IPS-NIHi11 (cell line): ENCODE measurements around the gene DNM2.
A peak's percentile ranks its signal among the peaks of the same experiment; 100 is the strongest.
"Not testable (repeated sequence)": the region's sequence is repeated elsewhere in the genome, so short reads cannot be mapped to it uniquely, and the experiment has no call there.

Experiments
- DNase-seq: peaks from one replicate; pipeline ENCODE4 v3.0.0; 2012; ENCODE audit warnings: mixed read lengths, low spot score

Gene DNM2

DNA sequence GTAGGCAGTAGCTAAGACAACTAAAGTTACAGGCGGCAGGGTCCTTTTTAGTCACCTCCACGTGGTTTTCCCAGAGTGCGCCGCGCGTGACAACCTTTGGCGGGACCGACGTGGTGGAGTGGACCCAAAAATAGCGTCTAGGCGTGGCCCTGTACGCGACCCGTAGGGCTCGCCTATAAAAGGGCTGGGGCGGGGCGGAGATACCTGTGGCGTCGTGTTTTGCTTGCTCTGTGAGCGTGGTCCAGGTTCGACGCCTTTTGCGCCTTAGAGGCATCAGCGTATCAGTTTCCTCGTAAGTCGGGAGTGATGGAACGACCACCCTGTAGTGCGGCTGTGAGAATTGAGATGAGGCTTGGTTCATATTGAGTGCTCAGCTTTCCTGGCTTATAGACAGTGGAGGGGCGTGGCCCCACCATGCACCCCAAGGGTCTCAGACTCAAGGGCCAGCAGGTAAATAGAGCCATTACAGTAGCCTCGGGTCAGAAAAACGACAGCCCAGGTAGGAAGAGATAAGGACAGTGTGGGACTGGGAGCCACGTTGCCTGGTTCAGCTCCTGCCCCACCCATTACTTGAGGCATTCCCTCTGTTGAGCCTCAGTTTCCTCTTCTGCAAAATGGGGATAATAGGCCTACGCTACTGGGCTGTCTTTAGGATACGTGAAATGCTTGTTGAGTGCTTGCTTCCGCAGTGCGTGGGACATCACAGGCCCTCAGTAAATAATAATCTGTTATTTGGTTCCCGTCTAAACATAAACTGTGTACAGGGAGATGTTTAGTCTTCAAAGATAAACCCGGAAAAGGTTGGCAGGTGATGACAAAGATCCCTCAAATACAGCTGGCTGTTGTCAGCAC, 118.8 kb downstream of the DNM2 start:
- DNase-seq = peak; percentile 81

GRCh38 chr19:10837649-10838048, 119.8 kb downstream of the DNM2 start:
- DNase-seq = not testable (repeated sequence)

- DNase-seq = no peak
Observed at GRCh38 chr19:10838377-10838776, 120.5 kb downstream of the DNM2 start.

DNA sequence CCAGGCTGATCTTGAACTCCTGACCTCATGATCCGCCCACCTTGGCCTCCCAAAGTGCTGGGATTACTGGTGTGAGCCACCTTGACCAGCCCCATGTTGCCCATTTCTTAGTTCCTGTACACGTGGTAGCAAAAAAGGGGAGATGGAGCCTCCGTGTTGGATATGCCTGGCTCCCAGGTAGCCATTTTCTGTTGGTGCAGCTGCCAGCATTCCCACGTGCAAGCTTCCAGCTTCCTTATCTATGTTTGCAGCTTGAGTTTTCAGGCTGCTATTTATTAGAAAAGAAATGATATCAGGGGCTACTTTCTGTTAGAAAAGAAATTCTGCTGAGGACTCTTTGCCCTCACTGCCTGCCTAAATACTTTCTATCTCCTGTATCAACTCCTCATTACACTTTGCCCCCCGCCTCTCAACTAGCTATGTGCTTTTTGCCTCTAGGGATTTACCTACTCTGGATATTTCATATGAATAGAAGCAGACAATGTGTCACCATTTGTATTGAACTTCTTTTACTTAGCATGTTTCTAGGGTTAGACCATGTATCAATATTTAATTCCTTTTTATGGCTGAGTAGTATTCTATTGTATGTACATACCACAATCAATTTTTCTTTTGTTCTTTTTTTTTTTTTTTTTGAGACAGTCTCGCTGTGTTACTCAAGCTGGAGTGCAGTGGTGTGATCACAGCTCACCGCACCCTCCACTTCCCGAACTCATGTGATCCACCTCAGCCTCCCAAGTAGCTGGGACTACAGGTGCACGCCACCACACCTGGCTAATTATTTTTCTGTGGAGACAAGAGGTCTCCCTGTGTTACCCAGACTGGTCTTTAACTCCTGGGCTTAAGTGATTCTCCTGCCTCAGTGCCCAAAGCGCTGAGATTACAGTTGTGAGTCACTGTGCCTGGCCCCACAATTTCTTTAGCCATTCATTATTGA, 121.5 kb downstream of the DNM2 start:
- DNase-seq = no peak

GRCh38 chr19:10842788-10843187, 124.9 kb downstream of the DNM2 start:
- DNase-seq = no peak

- no peak for DNase-seq
Observed at GRCh38 chr19:10846500-10847202, 128.8 kb downstream of the DNM2 start.

GRCh38 chr19:10848230-10848856, 130.5 kb downstream of the DNM2 start, which contains the start of gene C19orf38:
Gene C19orf38 (plus strand): TSS chr19:10848415. CDS start chr19:10848509, 94 bp downstream.
- DNase-seq = no peak

- no peak for DNase-seq
Observed at GRCh38 chr19:10850631-10851030, 132.8 kb downstream of the DNM2 start.

GRCh38 chr19:10852098-10852800, 134.4 kb downstream of the DNM2 start:
- DNase-seq = no peak

- DNase-seq = no peak
Observed at GRCh38 chr19:10852941-10853340, 135.1 kb downstream of the DNM2 start.

GRCh38 chr19:10854350-10855089, 136.6 kb downstream of the DNM2 start:
- no peak for DNase-seq

DNA sequence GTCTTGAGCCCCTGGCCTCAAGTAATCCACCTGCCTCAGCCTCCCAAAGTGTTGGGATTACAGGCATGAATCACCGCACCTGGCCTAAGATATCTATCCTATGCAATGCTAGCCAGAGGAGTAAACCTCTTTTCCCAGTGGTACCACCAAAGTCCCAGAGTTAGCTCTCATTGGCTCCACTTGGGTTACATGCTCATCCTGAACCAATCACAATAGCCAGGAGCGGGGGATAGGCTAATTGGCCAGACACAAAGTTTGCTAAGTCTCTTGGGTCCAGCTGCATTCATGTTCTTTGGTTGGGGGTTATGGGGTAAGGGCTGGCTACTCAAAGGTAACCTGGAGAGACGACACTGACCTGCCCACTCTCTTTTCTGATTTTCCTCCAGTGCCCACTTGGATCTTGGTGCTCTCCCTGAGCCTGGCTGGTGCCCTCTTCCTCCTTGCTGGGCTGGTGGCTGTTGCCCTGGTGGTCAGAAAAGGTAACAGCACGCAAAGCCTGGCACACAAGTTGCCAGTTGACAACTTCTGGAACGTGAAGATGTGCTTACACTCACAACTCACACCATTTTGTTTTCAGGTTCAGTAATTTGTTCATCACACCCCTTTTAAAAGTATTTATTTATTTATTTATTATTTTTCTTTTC, 138.1 kb downstream of the DNM2 start:
- DNase-seq = peak; percentile 44

- DNase-seq = not testable (repeated sequence)
Observed at GRCh38 chr19:10856899-10857298, 139.0 kb downstream of the DNM2 start.

DNA sequence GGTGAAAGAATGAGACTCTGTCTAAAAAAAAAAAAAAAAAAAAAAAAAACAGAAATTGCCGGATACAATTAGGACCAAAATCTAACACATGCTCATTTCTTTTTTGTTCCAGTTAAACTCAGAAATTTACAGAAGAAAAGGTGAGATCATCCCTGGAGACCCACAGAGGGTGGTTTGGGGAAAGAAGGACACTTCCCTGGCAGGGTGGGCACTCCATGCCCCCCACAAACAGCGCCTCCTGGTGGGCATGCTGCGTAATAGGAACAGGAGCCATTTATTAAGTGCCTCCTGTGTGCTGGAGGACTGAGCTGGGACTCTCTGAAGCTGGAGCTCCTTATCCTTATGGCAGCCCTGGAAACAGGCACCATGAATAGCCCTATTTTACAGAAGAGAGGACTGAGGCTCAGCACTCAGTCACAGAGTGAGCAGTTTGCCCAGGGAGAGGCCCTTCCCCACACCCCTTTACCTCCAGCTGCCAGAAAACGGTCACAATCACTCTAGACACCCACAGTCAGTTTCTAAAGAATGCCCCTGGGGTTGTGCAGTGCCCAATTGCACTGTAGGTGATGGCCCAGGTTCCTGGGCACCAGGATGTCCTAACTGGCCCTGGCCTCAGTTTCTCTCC, 140.4 kb downstream of the DNM2 start:
- peak; percentile 74 for DNase-seq

DNA sequence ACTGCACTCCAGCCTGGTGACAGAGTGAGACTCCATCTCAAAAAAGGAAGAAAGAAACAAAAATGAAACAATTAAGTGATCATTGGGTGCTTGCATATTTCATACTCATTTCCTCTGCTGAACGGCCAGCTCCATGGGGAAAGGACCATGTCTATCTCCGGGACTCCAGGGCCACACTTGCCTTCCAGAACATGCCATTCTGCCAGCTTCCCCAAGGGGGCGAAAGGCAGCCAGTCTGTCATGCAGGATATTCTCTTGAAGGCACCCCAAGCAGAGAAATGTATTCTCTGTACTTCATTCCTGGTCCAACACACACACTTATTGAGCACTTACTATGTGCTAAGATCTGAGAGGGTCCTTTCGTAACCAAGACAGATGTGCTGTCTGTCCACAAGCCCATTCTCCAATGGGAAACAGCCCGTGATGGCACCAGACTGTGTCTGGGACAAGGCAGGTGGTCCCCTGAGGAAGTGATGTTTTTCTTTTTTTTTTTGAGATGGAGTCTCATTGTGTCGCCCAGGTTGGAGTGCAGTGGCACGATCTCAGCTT, 143.3 kb downstream of the DNM2 start:
- DNase-seq = peak; percentile 47

DNA sequence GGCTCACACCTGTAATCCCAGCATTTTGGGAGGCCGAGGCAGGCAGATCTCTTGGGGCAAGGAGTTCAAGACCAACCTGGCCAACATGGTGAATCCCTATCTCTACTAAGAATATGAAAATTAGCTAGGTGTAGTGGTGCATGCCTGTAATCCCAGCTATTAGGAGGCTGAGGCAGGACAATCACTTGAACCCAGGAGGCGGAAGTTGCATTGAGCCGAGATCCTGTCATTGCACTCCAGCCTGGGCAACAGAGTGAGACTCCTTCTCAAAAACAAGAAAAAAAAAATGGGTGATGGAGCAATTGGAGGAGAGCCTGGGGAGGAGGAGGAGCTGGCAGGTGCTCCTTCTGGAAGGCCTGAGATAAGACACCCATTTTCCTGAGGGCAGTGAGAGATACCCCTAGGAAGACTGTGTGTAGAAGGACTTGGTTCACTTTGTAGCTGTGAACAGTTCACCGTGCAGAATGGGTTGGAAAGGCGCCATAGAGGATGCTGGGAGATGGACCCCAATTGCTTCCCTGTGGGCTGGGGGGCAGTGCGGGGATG, 144.8 kb downstream of the DNM2 start:
- DNase-seq = no peak

- no peak for DNase-seq
Observed at GRCh38 chr19:10863107-10863717, 145.3 kb downstream of the DNM2 start.

DNA sequence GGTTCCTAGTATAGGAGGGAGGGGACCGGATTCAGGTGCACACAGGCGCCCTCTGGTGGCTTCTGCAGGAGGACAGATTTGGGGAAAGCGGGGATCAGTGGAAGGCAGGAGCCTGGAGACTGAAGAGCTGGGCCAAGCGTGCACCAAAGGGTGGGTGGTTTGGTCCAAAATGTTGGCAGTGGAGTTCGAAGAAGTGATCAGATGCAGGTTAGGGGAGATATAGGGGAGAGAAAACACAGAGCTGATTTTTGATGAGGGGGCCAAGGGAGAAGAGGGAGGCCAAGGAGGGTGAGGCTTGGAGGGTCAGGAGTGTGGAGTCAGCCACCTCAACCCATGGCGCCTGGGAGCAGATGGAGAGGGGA, 146.6 kb downstream of the DNM2 start:
- peak; percentile 88 for DNase-seq
